Breast epithelium (tissue), 4 donors: ENCODE data around the gene BICC1. TPM values are rescaled to one million over a fixed set of nuclear protein-coding genes. Genes with fewer than 3 reads are reported as not detected.

Experiments
- DNase-seq, 2 donors: peaks; one replicate each; pipeline ENCODE4 v3.0.0-alpha.2; 2019; ENCODE audit warnings: low spot score in 2 of 2
- H3K27ac ChIP-seq, 2 donors: fragments of 200-600 bp; sonication (generic) in 1 of 2; one replicate each; pipeline ENCODE4 v1.5.1; 2016 to 2019; ENCODE audit warnings: mild to moderate bottlenecking in 1 of 2
- H3K27me3 ChIP-seq, 2 donors: fragments of 200-600 bp; sonication (generic) in 1 of 2; one replicate each; pipeline versions ENCODE4 v1.5.1 to v1.6.0; 2017 to 2019; ENCODE audit warnings: control low read depth in 1 of 2, mild to moderate bottlenecking in 1 of 2
- H3K36me3 ChIP-seq: fragments of 200-600 bp; one replicate; pipeline ENCODE4 v1.5.1; 2019
- H3K4me1 ChIP-seq, 2 donors: fragments of 200-600 bp; sonication (generic); one replicate each; pipeline ENCODE4 v1.5.1; 2016 to 2019; ENCODE audit warnings: control low read depth in 1 of 2
- H3K4me3 ChIP-seq, 3 donors: fragments of 200-600 bp; sonication (generic); 1 replicate in 2 of 3; 2 replicates in 1 of 3; pipeline ENCODE4 v1.5.1; 2016 to 2019; ENCODE audit warnings: mild to moderate bottlenecking in 3 of 3, moderate library complexity in 2 of 3
- H3K9me3 ChIP-seq, 2 donors: fragments of 200-600 bp; sonication (generic) in 1 of 2; one replicate each; pipeline ENCODE4 v1.5.1; 2016 to 2019; ENCODE audit warnings: control low read depth in 1 of 2
- CTCF ChIP-seq, 3 donors: fragments of 450-650 bp; IDR thresholded peaks; one replicate each; pipeline ENCODE4 v1.5.1; 2016 to 2017; ENCODE audit warnings: antibody characterized with exemption in 3 of 3, mild to moderate bottlenecking in 3 of 3, moderate library complexity in 3 of 3
- POLR2A ChIP-seq: fragments of 450-650 bp; IDR thresholded peaks from one replicate; pipeline ENCODE4 v1.6.1; 2016; ENCODE audit warnings: antibody characterized with exemption, mild to moderate bottlenecking, moderate library complexity
- POLR2AphosphoS5 ChIP-seq, 3 donors: sonication (generic); formaldehyde crosslinking; IDR thresholded peaks; one replicate each; pipeline ENCODE4 v1.6.1; 2017; ENCODE audit warnings: antibody characterized with exemption in 3 of 3
- intact Hi-C: fragments of 100-400 bp; cut with DNase I; formaldehyde crosslinking; loops from one replicate; pipeline ENCODE4 v1.15.1; 2023; ENCODE audit warnings: low total_unique reads
- total RNA-seq, 3 donors: library from RNA; depleted of rRNA; stranded (reverse); fragments of >200 nt; gene quantifications; one replicate each; pipeline ENCODE4 v1.1.0, GENCODE V29; 2016

The BICC1 gene
- total RNA-seq, 3 donors from 2014 or later, result 24.3 to 35.5 (median 26.2) TPM

- H3K4me1 ChIP-seq, result no peaks in the 10 kb centered on the region
- H3K4me3 ChIP-seq, result no peak overlapping the region
- H3K36me3 ChIP-seq, result no peaks in the 10 kb centered on the region
- DNase-seq, result no peak
- intact Hi-C loops, result no loop called here
- H3K9me3 ChIP-seq, result no peaks in the 10 kb centered on the region
- no peaks in the 10 kb centered on the region for H3K27me3 ChIP-seq
- TF ChIP-seq POLR2AphosphoS5 (IDR thresholded peaks at IDR 0.05), result peak in 2 of 3 donors; percentile 46 to 61
- peak in 1 of 3 donors; percentile 7 for TF ChIP-seq CTCF (IDR thresholded peaks at IDR 0.05)
- no peak for TF ChIP-seq POLR2A
- peak overlapping the region; percentile 48 to 73 for H3K27ac ChIP-seq
Observed at GRCh38 chr10:58782876-58783851, 270.5 kb downstream of the BICC1 start.

- no peaks in the 10 kb centered on the region for H3K36me3 ChIP-seq
- no peak for TF ChIP-seq POLR2A
- no peak for TF ChIP-seq CTCF (IDR thresholded peaks at IDR 0.05)
- no peak for TF ChIP-seq POLR2AphosphoS5 (IDR thresholded peaks at IDR 0.05)
- intact Hi-C loops, result no loop called here
Observed at GRCh38 chr10:58784361-58784760, 271.7 kb downstream of the BICC1 start.

GRCh38 chr10:58785354-58785753 lies 272.7 kb downstream of the BICC1 start:
- intact Hi-C loops, result no loop called here
- TF ChIP-seq CTCF (IDR thresholded peaks at IDR 0.05) (no peak), POLR2A (no peak), POLR2AphosphoS5 (IDR thresholded peaks at IDR 0.05) (no peak)
- Histone ChIP-seq H3K9me3 (no peaks in the 10 kb centered on the region), H3K27me3 (no peaks in the 10 kb centered on the region), H3K4me1 (no peaks in the 10 kb centered on the region), H3K36me3 (no peaks in the 10 kb centered on the region), H3K27ac (no peak overlapping the region), H3K4me3 (no peak overlapping the region)
- DNase-seq, result no peak

More at GRCh38 chr10:58784361-58784760, 271.7 kb downstream of the BICC1 start:
- DNase-seq, result no peak
- H3K4me3 ChIP-seq, result no peak overlapping the region
- H3K27ac ChIP-seq, result no peak overlapping the region
- no peaks in the 10 kb centered on the region for H3K27me3 ChIP-seq
- H3K4me1 ChIP-seq, result no peaks in the 10 kb centered on the region
- H3K9me3 ChIP-seq, result no peaks in the 10 kb centered on the region

GRCh38 chr10:58791137-58791536 lies 278.5 kb downstream of the BICC1 start:
- TF ChIP-seq CTCF (IDR thresholded peaks at IDR 0.05), result no peak
- TF ChIP-seq POLR2A, result no peak
- TF ChIP-seq POLR2AphosphoS5 (IDR thresholded peaks at IDR 0.05), result no peak
- intact Hi-C loops, result no loop called here
- Histone ChIP-seq H3K27ac (peak overlapping the region in 1 of 2 donors; percentile 4), H3K4me3 (no peak overlapping the region), H3K27me3 (no peaks in the 10 kb centered on the region), H3K36me3 (no peaks in the 10 kb centered on the region), H3K4me1 (no peaks in the 10 kb centered on the region), H3K9me3 (no peaks in the 10 kb centered on the region)
- DNase-seq, result no peak

GRCh38 chr10:58795560-58795959 lies 282.9 kb downstream of the BICC1 start:
- intact Hi-C loops, result no loop called here
- no peak for DNase-seq
- Histone ChIP-seq H3K27ac (no peak overlapping the region), H3K27me3 (no peaks in the 10 kb centered on the region), H3K4me1 (no peaks in the 10 kb centered on the region), H3K36me3 (no peaks in the 10 kb centered on the region), H3K9me3 (no peaks in the 10 kb centered on the region), H3K4me3 (no peak overlapping the region)
- no peak for TF ChIP-seq POLR2A
- no peak for TF ChIP-seq CTCF (IDR thresholded peaks at IDR 0.05)
- no peak for TF ChIP-seq POLR2AphosphoS5 (IDR thresholded peaks at IDR 0.05)
